ENCODE measurements around the gene UBE2E2. TPM values are rescaled to one million over a fixed set of nuclear protein-coding genes. Genes with fewer than 3 reads are reported as not detected.

Gene UBE2E2
- total RNA-seq, 2 donors from 2014 or later, result 23.2 to 34.5 TPM

- no peak overlapping the region for H3K27ac Mint-ChIP-seq
- no peaks in the 10 kb centered on the region for H3K9me3 Mint-ChIP-seq
- no peak overlapping the region for H3K9ac ChIP-seq (ENCODE audit: extremely low read depth, low read length, poor library complexity, severe bottlenecking)
- no peaks in the 10 kb centered on the region for H3K36me3 ChIP-seq (ENCODE audit: control insufficient read depth, insufficient read depth, low read length)
- no peaks in the 10 kb centered on the region for H3K4me1 ChIP-seq (ENCODE audit: control insufficient read depth, insufficient read depth, low read length)
- H3K36me3 Mint-ChIP-seq (ENCODE audit: low read depth), result no peaks in the 10 kb centered on the region
- H3K4me1 Mint-ChIP-seq, result no peaks in the 10 kb centered on the region
- H3K27me3 Mint-ChIP-seq (ENCODE audit: insufficient read depth), result no peaks in the 10 kb centered on the region
- H3K4me3 ChIP-seq (ENCODE audit: low read length), result no peak overlapping the region
- TF ChIP-seq, protein P1, sequence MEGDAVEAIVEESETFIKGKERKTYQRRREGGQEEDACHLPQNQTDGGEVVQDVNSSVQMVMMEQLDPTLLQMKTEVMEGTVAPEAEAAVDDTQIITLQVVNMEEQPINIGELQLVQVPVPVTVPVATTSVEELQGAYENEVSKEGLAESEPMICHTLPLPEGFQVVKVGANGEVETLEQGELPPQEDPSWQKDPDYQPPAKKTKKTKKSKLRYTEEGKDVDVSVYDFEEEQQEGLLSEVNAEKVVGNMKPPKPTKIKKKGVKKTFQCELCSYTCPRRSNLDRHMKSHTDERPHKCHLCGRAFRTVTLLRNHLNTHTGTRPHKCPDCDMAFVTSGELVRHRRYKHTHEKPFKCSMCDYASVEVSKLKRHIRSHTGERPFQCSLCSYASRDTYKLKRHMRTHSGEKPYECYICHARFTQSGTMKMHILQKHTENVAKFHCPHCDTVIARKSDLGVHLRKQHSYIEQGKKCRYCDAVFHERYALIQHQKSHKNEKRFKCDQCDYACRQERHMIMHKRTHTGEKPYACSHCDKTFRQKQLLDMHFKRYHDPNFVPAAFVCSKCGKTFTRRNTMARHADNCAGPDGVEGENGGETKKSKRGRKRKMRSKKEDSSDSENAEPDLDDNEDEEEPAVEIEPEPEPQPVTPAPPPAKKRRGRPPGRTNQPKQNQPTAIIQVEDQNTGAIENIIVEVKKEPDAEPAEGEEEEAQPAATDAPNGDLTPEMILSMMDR (conservative IDR thresholded peaks at IDR 0.05), result no peak
- no peak overlapping the region for H3K27ac ChIP-seq (ENCODE audit: low read depth, low read length)
- no peak for DNase-seq
- H3K4me3 Mint-ChIP-seq, result no peak overlapping the region
- H3K27me3 ChIP-seq (ENCODE audit: control insufficient read depth, insufficient read depth, low read length, poor library complexity, severe bottlenecking), result peaks cover 1% of the 10 kb centered on the region
- 89 to 100% methylated on average over 2 of the region's 2 CpGs for WGBS, 2 experiments (ENCODE audit: insufficient coverage in 1 of 2, insufficient read length in 1 of 2)
- H3K9me3 ChIP-seq (ENCODE audit: control insufficient read depth, low read length), result no peaks in the 10 kb centered on the region
Measured at GRCh38 chr3:23170291-23170690, 32.8 kb upstream of the UBE2E2 start.

DNA sequence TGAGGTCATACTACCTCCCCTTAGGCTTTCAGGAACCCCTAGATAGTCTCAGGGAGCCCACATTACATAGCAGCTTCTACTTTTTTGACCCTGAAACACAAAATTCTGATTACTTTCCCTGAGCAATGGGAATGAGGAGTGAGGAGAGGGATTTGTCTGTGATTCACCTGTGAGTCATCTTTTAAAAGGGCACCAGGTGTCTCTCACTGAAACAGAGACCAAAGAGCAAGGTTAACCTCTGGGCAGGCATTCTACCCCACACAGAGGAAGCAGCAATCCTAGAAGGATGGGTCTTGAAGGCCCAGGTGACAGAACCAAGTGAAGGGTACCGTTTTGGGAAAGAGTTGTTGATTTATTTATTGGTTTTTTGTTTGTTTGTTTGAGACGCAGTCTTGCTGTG, 31.1 kb upstream of the UBE2E2 start:
- Mint-ChIP-seq H3K27me3 (ENCODE audit: insufficient read depth) (no peaks in the 10 kb centered on the region), H3K4me1 (no peaks in the 10 kb centered on the region), H3K36me3 (ENCODE audit: low read depth) (no peaks in the 10 kb centered on the region), H3K4me3 (no peak overlapping the region), H3K9me3 (no peaks in the 10 kb centered on the region), H3K27ac (no peak overlapping the region)
- Histone ChIP-seq H3K27ac (ENCODE audit: low read depth, low read length) (no peak overlapping the region), H3K9ac (ENCODE audit: extremely low read depth, low read length, poor library complexity, severe bottlenecking) (no peak overlapping the region), H3K9me3 (ENCODE audit: control insufficient read depth, low read length) (no peaks in the 10 kb centered on the region), H3K4me1 (ENCODE audit: control insufficient read depth, insufficient read depth, low read length) (no peaks in the 10 kb centered on the region), H3K27me3 (ENCODE audit: control insufficient read depth, insufficient read depth, low read length, poor library complexity, severe bottlenecking) (peaks cover 6% of the 10 kb centered on the region), H3K4me3 (ENCODE audit: low read length) (no peak overlapping the region), H3K36me3 (ENCODE audit: control insufficient read depth, insufficient read depth, low read length) (no peaks in the 10 kb centered on the region)
- TF ChIP-seq, protein P1 (conservative IDR thresholded peaks at IDR 0.05), result no peak
- 94% methylated on average over 2 of the region's 2 CpGs; no CpG with 5 or more reads in 1 of the 2 experiments for WGBS, 2 experiments (ENCODE audit: insufficient coverage in 1 of 2, insufficient read length in 1 of 2)
- no peak for DNase-seq

- H3K9me3 Mint-ChIP-seq, result peaks cover 3% of the 10 kb centered on the region
- H3K4me1 ChIP-seq (ENCODE audit: control insufficient read depth, insufficient read depth, low read length), result no peaks in the 10 kb centered on the region
- peaks cover 6% of the 10 kb centered on the region for H3K27me3 ChIP-seq (ENCODE audit: control insufficient read depth, insufficient read depth, low read length, poor library complexity, severe bottlenecking)
Measured at GRCh38 chr3:23174426-23175039, 28.6 kb upstream of the UBE2E2 start.

More at GRCh38 chr3:23174426-23175039, 28.6 kb upstream of the UBE2E2 start:
- H3K36me3 Mint-ChIP-seq (ENCODE audit: low read depth), result no peaks in the 10 kb centered on the region
- Histone ChIP-seq H3K4me3 (ENCODE audit: low read length) (no peak overlapping the region), H3K27ac (ENCODE audit: low read depth, low read length) (no peak overlapping the region), H3K36me3 (ENCODE audit: control insufficient read depth, insufficient read depth, low read length) (no peaks in the 10 kb centered on the region), H3K9me3 (ENCODE audit: control insufficient read depth, low read length) (no peaks in the 10 kb centered on the region), H3K9ac (ENCODE audit: extremely low read depth, low read length, poor library complexity, severe bottlenecking) (no peak overlapping the region)
- H3K27ac Mint-ChIP-seq, result no peak overlapping the region
- H3K4me1 Mint-ChIP-seq, result no peaks in the 10 kb centered on the region
- WGBS, 2 experiments (ENCODE audit: insufficient coverage in 1 of 2, insufficient read length in 1 of 2), result 59 to 80% methylated on average over 1 to 3 of the region's 3 CpGs
- H3K27me3 Mint-ChIP-seq (ENCODE audit: insufficient read depth), result no peaks in the 10 kb centered on the region
- TF ChIP-seq, protein P1 (conservative IDR thresholded peaks at IDR 0.05), result no peak
- DNase-seq, result peak; percentile 61
- no peak overlapping the region for H3K4me3 Mint-ChIP-seq
